MM.1S (cell line): ENCODE data around the gene ZFAND2B.

Experiments used
- DNase-seq: peaks from one replicate; pipeline ENCODE4 v3.0.0-alpha.2; 2015
- H2AFZ ChIP-seq: fragments of 300-600 bp; sonication (generic); 2 replicates; pipeline ENCODE4 v1.6.0; 2016; ENCODE audit warnings: antibody characterized with exemption, low read length
- H3F3A ChIP-seq: fragments of 300-600 bp; sonication (generic); 2 replicates; pipeline ENCODE4 v1.6.1; 2016; ENCODE audit warnings: mild to moderate bottlenecking, antibody characterized with exemption, low read length, moderate library complexity, mixed read lengths; ENCODE audit not compliant: insufficient read depth
- H3K27ac ChIP-seq: fragments of 300-600 bp; sonication (generic); 2 replicates; pipeline ENCODE4 v1.5.1; 2016; ENCODE audit warnings: mild to moderate bottlenecking, low read length
- H3K27me3 ChIP-seq: fragments of 300-600 bp; sonication (generic); replicated peaks from 2 replicates; pipeline ENCODE4 v1.6.0; 2016; ENCODE audit warnings: low read length; ENCODE audit not compliant: insufficient read depth
- H3K36me3 ChIP-seq: fragments of 300-600 bp; sonication (generic); replicated peaks from 2 replicates; pipeline ENCODE4 v1.6.1; 2016; ENCODE audit warnings: mild to moderate bottlenecking, low read length, mixed read lengths; ENCODE audit not compliant: insufficient read depth
- H3K4me1 ChIP-seq: fragments of 300-600 bp; sonication (generic); 2 replicates; pipeline ENCODE4 v1.6.1; 2016; ENCODE audit warnings: low read length, mixed read lengths
- H3K4me2 ChIP-seq: fragments of 300-600 bp; sonication (generic); 2 replicates; pipeline ENCODE4 v1.6.0; 2016; ENCODE audit warnings: low read depth, low read length
- H3K4me3 ChIP-seq: fragments of 300-600 bp; sonication (generic); 2 replicates; pipeline ENCODE4 v1.5.1; 2016; ENCODE audit warnings: low read length, mixed read lengths
- H3K79me2 ChIP-seq: fragments of 300-600 bp; sonication (generic); 2 replicates; pipeline ENCODE4 v1.6.1; 2016; ENCODE audit warnings: mixed run types, low read length, mixed read lengths
- H3K9ac ChIP-seq: fragments of 300-600 bp; sonication (generic); 2 replicates; pipeline ENCODE4 v1.6.1; 2016; ENCODE audit warnings: low read length, mixed read lengths
- H3K9me2 ChIP-seq: fragments of 300-600 bp; sonication (generic); replicated peaks from 2 replicates; pipeline ENCODE4 v1.6.1; 2016; ENCODE audit warnings: mild to moderate bottlenecking, low read length, mixed read lengths; ENCODE audit not compliant: insufficient read depth
- H3K9me3 ChIP-seq: fragments of 300-600 bp; sonication (generic); replicated peaks from 2 replicates; pipeline ENCODE4 v1.6.1; 2016; ENCODE audit warnings: mild to moderate bottlenecking, low read length, mixed read lengths; ENCODE audit not compliant: insufficient read depth
- H4K20me1 ChIP-seq: fragments of 300-600 bp; sonication (generic); 2 replicates; pipeline ENCODE4 v1.6.1; 2016; ENCODE audit warnings: mild to moderate bottlenecking, low read length, moderate library complexity, mixed read lengths; ENCODE audit not compliant: insufficient read depth
- EZH2 ChIP-seq: fragments of 300-600 bp; sonication (generic); optimal IDR thresholded peaks from 2 replicates; pipeline ENCODE3; 2017; ENCODE audit warnings: low read depth, mild to moderate bottlenecking, antibody characterized with exemption, low read length, mixed read lengths
- EZH2phosphoT487 ChIP-seq: fragments of 300-600 bp; sonication (generic); IDR thresholded peaks from 2 replicates; pipeline ENCODE4 v1.6.1; 2018; ENCODE audit warnings: antibody characterized with exemption, low read length
- TF ChIP-seq, protein P1 (sequence below): fragments of 300-600 bp; sonication (generic); IDR thresholded peaks from 2 replicates; pipeline ENCODE4 v1.5.1; 2016; ENCODE audit warnings: antibody characterized with exemption, low read length, mixed read lengths

Gene ZFAND2B

DNA sequence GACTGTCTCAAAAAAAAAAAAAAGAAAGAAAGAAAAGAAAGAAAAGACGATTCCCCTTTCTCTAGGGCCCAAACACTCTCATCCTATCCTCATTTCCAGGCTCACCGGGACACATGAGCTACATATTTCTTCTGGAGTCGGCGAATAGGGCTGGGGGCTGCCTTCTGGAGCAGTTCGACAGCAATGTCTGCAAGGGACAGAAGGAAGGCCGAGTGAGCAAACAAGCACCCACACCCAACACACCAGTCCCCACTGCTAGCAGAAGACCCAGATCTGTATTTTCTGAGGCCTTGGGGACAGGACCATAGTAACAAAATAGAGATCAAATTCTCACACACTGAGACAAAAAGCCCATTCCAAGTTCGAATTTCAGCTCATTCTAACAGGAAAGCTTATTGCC is 31.1 kb upstream of the ZFAND2B start:
- no peaks in the 10 kb centered on the region for H3K27me3 ChIP-seq
- peak overlapping the region; percentile 98 for H3K4me2 ChIP-seq
- peak overlapping the region; percentile 99 for H3K4me3 ChIP-seq
- H3K9me3 ChIP-seq: no peaks in the 10 kb centered on the region
- H3K36me3 ChIP-seq: peaks cover 3% of the 10 kb centered on the region; the same call in 1 of the 2 replicates
- H3K4me1 ChIP-seq: peaks cover 13% of the 10 kb centered on the region; the same call in 1 of the 2 replicates
- DNase-seq: no peak
- H3K27ac ChIP-seq: no peak overlapping the region
- peaks cover 51% of the 10 kb centered on the region for H3K79me2 ChIP-seq
- no peak for TF ChIP-seq EZH2phosphoT487
- TF ChIP-seq, protein P1, sequence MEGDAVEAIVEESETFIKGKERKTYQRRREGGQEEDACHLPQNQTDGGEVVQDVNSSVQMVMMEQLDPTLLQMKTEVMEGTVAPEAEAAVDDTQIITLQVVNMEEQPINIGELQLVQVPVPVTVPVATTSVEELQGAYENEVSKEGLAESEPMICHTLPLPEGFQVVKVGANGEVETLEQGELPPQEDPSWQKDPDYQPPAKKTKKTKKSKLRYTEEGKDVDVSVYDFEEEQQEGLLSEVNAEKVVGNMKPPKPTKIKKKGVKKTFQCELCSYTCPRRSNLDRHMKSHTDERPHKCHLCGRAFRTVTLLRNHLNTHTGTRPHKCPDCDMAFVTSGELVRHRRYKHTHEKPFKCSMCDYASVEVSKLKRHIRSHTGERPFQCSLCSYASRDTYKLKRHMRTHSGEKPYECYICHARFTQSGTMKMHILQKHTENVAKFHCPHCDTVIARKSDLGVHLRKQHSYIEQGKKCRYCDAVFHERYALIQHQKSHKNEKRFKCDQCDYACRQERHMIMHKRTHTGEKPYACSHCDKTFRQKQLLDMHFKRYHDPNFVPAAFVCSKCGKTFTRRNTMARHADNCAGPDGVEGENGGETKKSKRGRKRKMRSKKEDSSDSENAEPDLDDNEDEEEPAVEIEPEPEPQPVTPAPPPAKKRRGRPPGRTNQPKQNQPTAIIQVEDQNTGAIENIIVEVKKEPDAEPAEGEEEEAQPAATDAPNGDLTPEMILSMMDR: no peak
- no peak for TF ChIP-seq EZH2
- H3K9ac ChIP-seq: peak overlapping the region; percentile 96; the same call in 1 of the 2 replicates
- H3K9me2 ChIP-seq: no peaks in the 10 kb centered on the region
- H4K20me1 ChIP-seq: no peaks in the 10 kb centered on the region
- H3F3A ChIP-seq: peaks cover 22% of the 10 kb centered on the region
- no peak overlapping the region for H2AFZ ChIP-seq

DNA sequence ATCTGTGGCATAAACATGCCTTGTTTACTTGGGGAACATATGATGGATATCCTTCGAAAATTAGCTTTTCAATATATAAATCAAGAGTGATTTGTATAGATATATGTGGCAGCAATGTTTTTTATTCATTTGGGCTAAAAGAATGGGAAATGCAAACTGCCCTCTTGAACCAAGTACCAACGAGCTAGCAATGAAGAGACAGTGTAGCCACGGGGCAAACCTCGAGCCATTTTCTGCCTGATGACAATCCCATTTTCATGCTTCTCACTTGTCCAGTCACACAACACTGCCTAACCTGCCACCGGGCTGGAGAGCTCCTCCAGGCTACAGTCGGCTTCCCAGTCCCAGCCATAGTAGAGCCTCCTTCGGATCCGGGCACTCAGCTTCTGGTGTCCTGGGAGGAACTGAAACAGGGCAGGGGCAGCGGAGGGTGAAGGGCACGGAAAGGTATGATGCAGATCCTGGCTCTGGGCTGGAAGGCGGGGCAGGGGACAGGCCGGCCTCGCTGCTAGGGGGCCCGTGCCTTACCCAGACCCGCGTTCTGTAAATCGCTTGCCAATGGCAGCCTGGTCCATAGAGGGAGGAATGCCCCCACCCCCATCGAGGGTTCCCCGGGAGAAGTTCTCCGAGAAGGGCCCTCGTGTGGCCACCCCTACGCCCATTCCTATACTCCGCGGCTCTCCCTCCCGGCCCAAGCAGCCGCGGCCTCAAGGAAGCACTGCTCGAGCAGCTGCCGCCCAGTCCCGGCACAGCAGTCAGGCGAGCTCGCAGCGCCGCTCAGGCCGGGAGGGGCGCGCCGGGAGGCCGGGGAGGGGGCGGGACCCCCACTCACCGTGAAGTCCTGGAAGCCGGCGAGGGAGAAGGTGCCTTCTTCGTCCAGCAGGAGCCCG is 30.4 kb upstream of the ZFAND2B start:
- Histone ChIP-seq H4K20me1 (no peaks in the 10 kb centered on the region), H3K4me2 (peak overlapping the region; percentile 98), H3K9ac (peak overlapping the region; percentile 96), H2AFZ (peak overlapping the region; percentile 97), H3K79me2 (peaks cover 54% of the 10 kb centered on the region), H3K36me3 (peaks cover 3% of the 10 kb centered on the region), H3K4me1 (peaks cover 13% of the 10 kb centered on the region; the same call in 1 of the 2 replicates), H3K9me3 (no peaks in the 10 kb centered on the region), H3F3A (peaks cover 22% of the 10 kb centered on the region), H3K9me2 (no peaks in the 10 kb centered on the region), H3K27me3 (no peaks in the 10 kb centered on the region), H3K4me3 (peak overlapping the region; percentile 99), H3K27ac (peak overlapping the region; percentile 98)
- peak; percentile 30 for DNase-seq
- no peak for TF ChIP-seq EZH2phosphoT487
- TF ChIP-seq, protein P1: no peak
- TF ChIP-seq EZH2: no peak

DNA sequence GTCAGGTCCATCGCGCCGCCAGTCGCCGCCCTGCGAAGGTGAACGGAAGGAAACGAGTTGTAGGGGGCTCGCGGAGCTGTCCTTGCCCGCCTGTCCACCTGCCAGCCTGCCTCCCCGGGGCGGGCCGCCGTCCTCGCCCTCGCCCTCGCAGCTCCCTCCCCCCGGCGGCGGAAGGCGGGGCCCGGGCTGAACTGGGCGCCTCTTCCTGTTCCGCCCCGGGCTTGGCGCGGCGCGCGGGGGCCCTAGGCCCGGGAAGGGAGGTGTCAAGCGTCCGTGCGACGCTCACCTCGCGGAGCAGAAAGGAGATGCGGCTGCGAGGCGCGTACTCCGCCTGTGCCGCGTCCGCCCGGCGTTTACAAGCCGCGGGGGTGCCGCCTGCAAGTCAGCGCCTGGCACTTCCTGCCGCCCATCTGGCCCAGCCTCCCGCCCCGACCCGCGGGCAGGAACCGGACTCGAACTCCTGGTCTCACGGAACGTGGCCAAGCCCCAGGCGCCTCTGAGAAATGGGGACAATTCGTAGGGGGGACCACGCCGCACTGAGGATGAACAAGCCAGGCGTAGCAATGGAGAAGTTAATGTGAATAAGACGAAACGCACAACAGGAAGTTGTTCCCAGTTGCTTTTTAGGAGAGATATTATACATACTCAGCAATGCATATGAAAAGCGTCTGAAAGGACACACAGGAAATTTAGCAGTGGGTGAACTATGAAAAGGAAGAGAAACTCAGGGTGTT is 29.6 kb upstream of the ZFAND2B start, which contains the start of gene CNPPD1:
Gene CNPPD1 (minus strand): TSS at position 108 of the 734 bp plus-strand sequence. CDS start 97 bp downstream, at position 11.
- H2AFZ ChIP-seq: peak within 1 kb of the TSS; percentile 97

More for the DNA sequence above, 29.6 kb upstream of the ZFAND2B start, which contains the start of gene CNPPD1:
- peak within 1 kb of the TSS; percentile 98 for H3K27ac ChIP-seq
- no peaks in the 10 kb centered on the region for H3K27me3 ChIP-seq
- no peaks in the 10 kb centered on the region for H4K20me1 ChIP-seq
- peaks cover 22% of the 10 kb centered on the region for H3F3A ChIP-seq
- peaks cover 3% of the 10 kb centered on the region for H3K36me3 ChIP-seq
- peak within 1 kb of the TSS; percentile 96 for H3K9ac ChIP-seq
- H3K4me3 ChIP-seq: peak within 1 kb of the TSS; percentile 99
- H3K4me1 ChIP-seq: peaks cover 13% of the 10 kb centered on the region; the same call in 1 of the 2 replicates
- H3K79me2 ChIP-seq: peaks cover 54% of the 10 kb centered on the region
- no peaks in the 10 kb centered on the region for H3K9me3 ChIP-seq
- H3K4me2 ChIP-seq: peak within 1 kb of the TSS; percentile 98
- no peaks in the 10 kb centered on the region for H3K9me2 ChIP-seq
- DNase-seq: peak; percentile 91
- TF ChIP-seq EZH2 (no peak), EZH2phosphoT487 (no peak)
- TF ChIP-seq, protein P1: no peak
